Panc1 (cell line): ENCODE data around the gene SMIM17.

ENCODE experiments used
- POLR2AphosphoS5 ChIP-seq: IDR thresholded peaks from 2 replicates; pipeline ENCODE4 v1.6.1; 2012; ENCODE audit warnings: mild to moderate bottlenecking, low read depth, low read length, moderate library complexity
- SIN3A ChIP-seq: IDR thresholded peaks from 2 replicates; pipeline ENCODE4 v1.6.1; 2012; ENCODE audit warnings: low read depth, mild to moderate bottlenecking, low read length, moderate library complexity, borderline replicate concordance; ENCODE audit not compliant: insufficient read depth
- TCF7L2 ChIP-seq: IDR thresholded peaks from 2 replicates; pipeline ENCODE4 v1.6.1; 2011; ENCODE audit warnings: mild to moderate bottlenecking, low read depth, low read length, inconsistent platforms
- TF ChIP-seq, protein P1 (sequence below): fragments of 450-650 bp; IDR thresholded peaks from 2 replicates; pipeline ENCODE4 v1.5.1; 2017; ENCODE audit warnings: mild to moderate bottlenecking
- TF ChIP-seq, protein P2 (sequence below), 2 experiments: IDR thresholded peaks; 2 replicates each; pipeline ENCODE4 v1.6.1; 2011 to 2012; ENCODE audit warnings: low read depth in 2 of 2, control low read depth in 1 of 2, low read length in 1 of 2, mild to moderate bottlenecking in 1 of 2, moderate library complexity in 1 of 2; ENCODE audit not compliant: insufficient read depth in 1 of 2

DNA sequence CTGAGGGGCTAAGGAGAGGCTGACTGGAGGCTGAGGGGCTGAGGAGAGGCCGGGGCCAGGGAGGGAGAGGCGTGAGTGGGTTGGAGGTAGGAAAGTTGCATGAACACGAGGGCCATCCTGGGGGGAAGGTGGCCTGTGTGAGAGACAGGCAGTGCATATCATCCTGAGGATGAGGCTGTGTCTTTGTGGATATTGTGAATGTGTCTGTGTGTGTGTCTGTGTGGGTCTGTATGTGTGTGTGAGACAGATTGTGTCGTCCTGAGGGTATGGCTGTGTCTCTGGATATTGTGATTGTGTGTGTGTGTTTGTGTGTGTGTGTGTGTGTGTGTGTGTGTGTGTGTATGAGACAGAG is 47.4 kb upstream of the SMIM17 start:
- TF ChIP-seq, protein P1, sequence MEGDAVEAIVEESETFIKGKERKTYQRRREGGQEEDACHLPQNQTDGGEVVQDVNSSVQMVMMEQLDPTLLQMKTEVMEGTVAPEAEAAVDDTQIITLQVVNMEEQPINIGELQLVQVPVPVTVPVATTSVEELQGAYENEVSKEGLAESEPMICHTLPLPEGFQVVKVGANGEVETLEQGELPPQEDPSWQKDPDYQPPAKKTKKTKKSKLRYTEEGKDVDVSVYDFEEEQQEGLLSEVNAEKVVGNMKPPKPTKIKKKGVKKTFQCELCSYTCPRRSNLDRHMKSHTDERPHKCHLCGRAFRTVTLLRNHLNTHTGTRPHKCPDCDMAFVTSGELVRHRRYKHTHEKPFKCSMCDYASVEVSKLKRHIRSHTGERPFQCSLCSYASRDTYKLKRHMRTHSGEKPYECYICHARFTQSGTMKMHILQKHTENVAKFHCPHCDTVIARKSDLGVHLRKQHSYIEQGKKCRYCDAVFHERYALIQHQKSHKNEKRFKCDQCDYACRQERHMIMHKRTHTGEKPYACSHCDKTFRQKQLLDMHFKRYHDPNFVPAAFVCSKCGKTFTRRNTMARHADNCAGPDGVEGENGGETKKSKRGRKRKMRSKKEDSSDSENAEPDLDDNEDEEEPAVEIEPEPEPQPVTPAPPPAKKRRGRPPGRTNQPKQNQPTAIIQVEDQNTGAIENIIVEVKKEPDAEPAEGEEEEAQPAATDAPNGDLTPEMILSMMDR: no peak
- TF ChIP-seq, protein P2, sequence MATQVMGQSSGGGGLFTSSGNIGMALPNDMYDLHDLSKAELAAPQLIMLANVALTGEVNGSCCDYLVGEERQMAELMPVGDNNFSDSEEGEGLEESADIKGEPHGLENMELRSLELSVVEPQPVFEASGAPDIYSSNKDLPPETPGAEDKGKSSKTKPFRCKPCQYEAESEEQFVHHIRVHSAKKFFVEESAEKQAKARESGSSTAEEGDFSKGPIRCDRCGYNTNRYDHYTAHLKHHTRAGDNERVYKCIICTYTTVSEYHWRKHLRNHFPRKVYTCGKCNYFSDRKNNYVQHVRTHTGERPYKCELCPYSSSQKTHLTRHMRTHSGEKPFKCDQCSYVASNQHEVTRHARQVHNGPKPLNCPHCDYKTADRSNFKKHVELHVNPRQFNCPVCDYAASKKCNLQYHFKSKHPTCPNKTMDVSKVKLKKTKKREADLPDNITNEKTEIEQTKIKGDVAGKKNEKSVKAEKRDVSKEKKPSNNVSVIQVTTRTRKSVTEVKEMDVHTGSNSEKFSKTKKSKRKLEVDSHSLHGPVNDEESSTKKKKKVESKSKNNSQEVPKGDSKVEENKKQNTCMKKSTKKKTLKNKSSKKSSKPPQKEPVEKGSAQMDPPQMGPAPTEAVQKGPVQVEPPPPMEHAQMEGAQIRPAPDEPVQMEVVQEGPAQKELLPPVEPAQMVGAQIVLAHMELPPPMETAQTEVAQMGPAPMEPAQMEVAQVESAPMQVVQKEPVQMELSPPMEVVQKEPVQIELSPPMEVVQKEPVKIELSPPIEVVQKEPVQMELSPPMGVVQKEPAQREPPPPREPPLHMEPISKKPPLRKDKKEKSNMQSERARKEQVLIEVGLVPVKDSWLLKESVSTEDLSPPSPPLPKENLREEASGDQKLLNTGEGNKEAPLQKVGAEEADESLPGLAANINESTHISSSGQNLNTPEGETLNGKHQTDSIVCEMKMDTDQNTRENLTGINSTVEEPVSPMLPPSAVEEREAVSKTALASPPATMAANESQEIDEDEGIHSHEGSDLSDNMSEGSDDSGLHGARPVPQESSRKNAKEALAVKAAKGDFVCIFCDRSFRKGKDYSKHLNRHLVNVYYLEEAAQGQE (IDR thresholded peaks at IDR 0.05; ENCODE audit: insufficient read depth in 1 of 2, low read depth in 2 of 2, low read length in 1 of 2): no peak
- TF ChIP-seq POLR2AphosphoS5 (no peak), SIN3A (no peak), TCF7L2 (no peak)
